COR-L47 (cell line): ENCODE results near the gene BIN2.
"Not testable (repeated sequence)": the region's sequence is repeated elsewhere in the genome, so short reads cannot be mapped to it uniquely, and the experiment has no call there.

Experiments used
- DNase-seq: peaks from one replicate; lab custom pipeline; 2025; lab: John Stamatoyannopoulos, UW

BIN2 gene

GRCh38 chr12:51311389-51311788 is 12.6 kb downstream of the BIN2 start:
- DNase-seq: no peak

- DNase-seq: no peak
These were observed 16.1 kb downstream of the BIN2 start for GRCh38 chr12:51307655-51308593.

GRCh38 chr12:51306507-51306906 is 17.5 kb downstream of the BIN2 start:
- DNase-seq: no peak

- DNase-seq: not testable (repeated sequence)
These were observed 23.2 kb downstream of the BIN2 start for GRCh38 chr12:51300768-51301167.

GRCh38 chr12:51295651-51296050 is 28.3 kb downstream of the BIN2 start:
- DNase-seq: no peak

- not testable (repeated sequence) for DNase-seq
These were observed 29.9 kb downstream of the BIN2 start for GRCh38 chr12:51294097-51294496.

- DNase-seq: no peak
These were observed 30.3 kb downstream of the BIN2 start for GRCh38 chr12:51293696-51294095.

GRCh38 chr12:51291603-51292513 is 32.1 kb downstream of the BIN2 start:
- not testable (repeated sequence) for DNase-seq

- DNase-seq: no peak
These were observed 38.1 kb downstream of the BIN2 start for GRCh38 chr12:51285843-51286242.

- no peak for DNase-seq
These were observed 42.6 kb downstream of the BIN2 start for GRCh38 chr12:51281202-51281924.

- DNase-seq: no peak
These were observed 48.9 kb downstream of the BIN2 start for GRCh38 chr12:51275088-51275487.

GRCh38 chr12:51272810-51273209 is 51.2 kb downstream of the BIN2 start:
- not testable (repeated sequence) for DNase-seq

- DNase-seq: no peak
These were observed 52.9 kb downstream of the BIN2 start for GRCh38 chr12:51270951-51271518.

- DNase-seq: peak; percentile 36
These were observed 53.7 kb downstream of the BIN2 start, which contains the start of gene SMAGP for GRCh38 chr12:51270067-51270950. Gene SMAGP (minus strand): TSS chr12:51270415. CDS start chr12:51269278, 1,137 bp downstream.

GRCh38 chr12:51269174-51270066 is 54.6 kb downstream of the BIN2 start:
- no peak for DNase-seq

GRCh38 chr12:51265024-51265423 is 59.0 kb downstream of the BIN2 start:
- DNase-seq: no peak

- DNase-seq: no peak
These were observed 59.7 kb downstream of the BIN2 start for GRCh38 chr12:51264297-51264696.

- DNase-seq: no peak
These were observed 60.6 kb downstream of the BIN2 start for GRCh38 chr12:51263341-51263740.

GRCh38 chr12:51262758-51263177 is 61.2 kb downstream of the BIN2 start:
- DNase-seq: peak; percentile 16
